Measurements from ENCODE around the gene SH3BGRL3.
"Not testable (repeated sequence)": the region's sequence is repeated elsewhere in the genome, so short reads cannot be mapped to it uniquely, and the experiment has no call there.

DNA sequence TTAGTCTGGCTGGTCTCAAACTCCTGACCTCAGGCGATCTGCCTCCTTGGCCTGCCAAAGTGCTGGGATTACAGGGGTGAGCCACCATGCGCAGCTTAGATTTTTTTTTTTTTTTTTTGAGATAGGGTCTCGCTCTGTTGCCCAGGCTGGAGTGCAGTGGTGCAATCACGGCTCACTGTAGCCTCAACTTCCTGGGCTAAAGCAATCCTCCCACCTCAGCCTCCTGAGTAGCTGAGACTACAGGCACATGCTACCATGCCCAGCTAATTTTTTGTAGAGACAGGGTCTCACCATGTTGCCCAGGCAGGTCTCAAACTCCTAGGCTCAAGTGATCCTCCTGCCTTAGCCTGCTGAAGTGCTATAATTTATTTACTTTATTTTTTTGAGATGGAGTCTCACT lies 49.5 kb downstream of the SH3BGRL3 start:
- TF ChIP-seq, protein P1, sequence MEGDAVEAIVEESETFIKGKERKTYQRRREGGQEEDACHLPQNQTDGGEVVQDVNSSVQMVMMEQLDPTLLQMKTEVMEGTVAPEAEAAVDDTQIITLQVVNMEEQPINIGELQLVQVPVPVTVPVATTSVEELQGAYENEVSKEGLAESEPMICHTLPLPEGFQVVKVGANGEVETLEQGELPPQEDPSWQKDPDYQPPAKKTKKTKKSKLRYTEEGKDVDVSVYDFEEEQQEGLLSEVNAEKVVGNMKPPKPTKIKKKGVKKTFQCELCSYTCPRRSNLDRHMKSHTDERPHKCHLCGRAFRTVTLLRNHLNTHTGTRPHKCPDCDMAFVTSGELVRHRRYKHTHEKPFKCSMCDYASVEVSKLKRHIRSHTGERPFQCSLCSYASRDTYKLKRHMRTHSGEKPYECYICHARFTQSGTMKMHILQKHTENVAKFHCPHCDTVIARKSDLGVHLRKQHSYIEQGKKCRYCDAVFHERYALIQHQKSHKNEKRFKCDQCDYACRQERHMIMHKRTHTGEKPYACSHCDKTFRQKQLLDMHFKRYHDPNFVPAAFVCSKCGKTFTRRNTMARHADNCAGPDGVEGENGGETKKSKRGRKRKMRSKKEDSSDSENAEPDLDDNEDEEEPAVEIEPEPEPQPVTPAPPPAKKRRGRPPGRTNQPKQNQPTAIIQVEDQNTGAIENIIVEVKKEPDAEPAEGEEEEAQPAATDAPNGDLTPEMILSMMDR (IDR thresholded peaks at IDR 0.05): not testable (repeated sequence)
- TF ChIP-seq POLR2A (IDR thresholded peaks at IDR 0.05): not testable (repeated sequence)

Measured in esophagus squamous epithelium (tissue), 4 donors.